Glutamatergic neuron (in vitro differentiated cells): ENCODE data around the gene ENHO. TPM values are rescaled to one million over a fixed set of nuclear protein-coding genes. Genes with fewer than 3 reads are reported as not detected.
A peak's percentile ranks its signal among the peaks of the same experiment; 100 is the strongest.
"Not testable (repeated sequence)": the region's sequence is repeated elsewhere in the genome, so short reads cannot be mapped to it uniquely, and the experiment has no call there.

Experiments used
- DNase-seq: peaks from one replicate; pipeline ENCODE4 v3.0.0; 2022
- H3K27ac Mint-ChIP-seq: one replicate; pipeline ENCODE4 v1.8.0; 2020; ENCODE audit warnings: mild to moderate bottlenecking, mixed read lengths, inconsistent platforms; ENCODE audit not compliant: unreplicated experiment
- H3K27me3 Mint-ChIP-seq: one replicate; pipeline ENCODE4 v1.8.0; 2020; ENCODE audit warnings: mild to moderate bottlenecking, moderate library complexity, mixed read lengths, inconsistent platforms; ENCODE audit not compliant: unreplicated experiment
- H3K36me3 Mint-ChIP-seq: one replicate; pipeline ENCODE4 v1.8.0; 2020; ENCODE audit warnings: mild to moderate bottlenecking, mixed read lengths, inconsistent platforms; ENCODE audit not compliant: unreplicated experiment
- H3K4me1 Mint-ChIP-seq: one replicate; pipeline ENCODE4 v1.8.0; 2020; ENCODE audit warnings: mild to moderate bottlenecking, low read depth, mixed read lengths, inconsistent platforms; ENCODE audit not compliant: unreplicated experiment
- H3K4me3 Mint-ChIP-seq: one replicate; pipeline ENCODE4 v1.8.0; 2020; ENCODE audit warnings: mild to moderate bottlenecking, mixed read lengths, inconsistent platforms; ENCODE audit not compliant: unreplicated experiment
- H3K9me3 Mint-ChIP-seq: one replicate; pipeline ENCODE4 v1.8.0; 2020; ENCODE audit warnings: mild to moderate bottlenecking, moderate library complexity, mixed read lengths, inconsistent platforms; ENCODE audit not compliant: unreplicated experiment
- total RNA-seq: library from RNA; stranded (reverse); fragmentation: NEBNext Ultra II Directional; extraction: Animal tissue kit (Norgen Biotek cat#: 25700); gene quantifications from one replicate; pipeline ENCODE4 v1.2.1, GENCODE V29; 2021; ENCODE audit not compliant: unreplicated experiment
- TF ChIP-seq, protein P1 (sequence below): fragments of 200-600 bp; sonication (generic); IDR thresholded peaks from one replicate; pipeline ENCODE4 v1.5.0; 2021; ENCODE audit not compliant: partially characterized antibody, unreplicated experiment

ENHO gene
- total RNA-seq, 1 donor from 2014 or later = 11.5 TPM

DNA sequence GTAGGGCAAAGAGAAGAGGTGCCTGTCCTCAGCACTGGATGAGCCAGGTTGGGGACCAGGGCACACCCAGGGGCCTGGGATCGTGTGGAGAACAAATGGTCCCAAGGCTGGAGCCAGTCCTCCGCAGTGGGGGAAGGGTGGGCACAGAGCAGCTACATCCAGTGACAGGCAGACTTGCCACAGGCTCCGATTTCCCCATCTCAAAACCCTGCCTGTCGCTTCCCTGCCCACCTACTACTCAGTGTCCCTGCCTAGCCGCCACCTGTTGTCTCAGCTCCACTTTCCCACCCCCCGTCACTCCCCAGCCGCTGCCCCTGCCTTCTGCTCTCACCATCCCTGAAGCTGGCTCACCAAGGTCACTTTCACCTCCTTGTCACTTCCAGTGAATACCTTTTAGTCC lies 13.9 kb upstream of the ENHO start:
- Mint-ChIP-seq H3K27ac (no peak overlapping the region), H3K4me3 (no peak overlapping the region), H3K27me3 (peaks cover 8% of the 10 kb centered on the region), H3K36me3 (no peaks in the 10 kb centered on the region), H3K9me3 (no peaks in the 10 kb centered on the region), H3K4me1 (no peaks in the 10 kb centered on the region)
- DNase-seq = no peak
- TF ChIP-seq, protein P1, sequence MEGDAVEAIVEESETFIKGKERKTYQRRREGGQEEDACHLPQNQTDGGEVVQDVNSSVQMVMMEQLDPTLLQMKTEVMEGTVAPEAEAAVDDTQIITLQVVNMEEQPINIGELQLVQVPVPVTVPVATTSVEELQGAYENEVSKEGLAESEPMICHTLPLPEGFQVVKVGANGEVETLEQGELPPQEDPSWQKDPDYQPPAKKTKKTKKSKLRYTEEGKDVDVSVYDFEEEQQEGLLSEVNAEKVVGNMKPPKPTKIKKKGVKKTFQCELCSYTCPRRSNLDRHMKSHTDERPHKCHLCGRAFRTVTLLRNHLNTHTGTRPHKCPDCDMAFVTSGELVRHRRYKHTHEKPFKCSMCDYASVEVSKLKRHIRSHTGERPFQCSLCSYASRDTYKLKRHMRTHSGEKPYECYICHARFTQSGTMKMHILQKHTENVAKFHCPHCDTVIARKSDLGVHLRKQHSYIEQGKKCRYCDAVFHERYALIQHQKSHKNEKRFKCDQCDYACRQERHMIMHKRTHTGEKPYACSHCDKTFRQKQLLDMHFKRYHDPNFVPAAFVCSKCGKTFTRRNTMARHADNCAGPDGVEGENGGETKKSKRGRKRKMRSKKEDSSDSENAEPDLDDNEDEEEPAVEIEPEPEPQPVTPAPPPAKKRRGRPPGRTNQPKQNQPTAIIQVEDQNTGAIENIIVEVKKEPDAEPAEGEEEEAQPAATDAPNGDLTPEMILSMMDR = no peak

DNA sequence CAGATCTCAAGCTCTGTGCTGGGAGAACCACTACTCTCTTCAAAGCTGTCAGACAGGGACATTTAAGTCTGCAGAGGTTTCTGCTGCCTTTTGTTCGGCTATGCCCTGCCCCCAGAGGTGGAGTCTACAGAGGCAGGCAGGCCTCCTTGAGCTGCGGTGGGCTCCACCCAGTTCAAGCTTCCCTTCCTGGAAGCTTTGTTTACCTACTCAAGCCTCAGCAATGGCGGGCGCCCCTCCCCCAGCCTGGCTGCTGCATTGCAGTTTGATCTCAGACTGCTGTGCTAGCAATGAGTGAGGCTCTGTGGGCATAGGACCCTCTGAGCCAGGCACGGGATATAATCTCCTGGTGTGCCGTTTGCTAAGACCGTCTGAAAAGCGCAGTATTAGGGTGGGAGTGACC lies 9.3 kb upstream of the ENHO start:
- not testable (repeated sequence) for H3K9me3 Mint-ChIP-seq, H3K36me3 Mint-ChIP-seq, H3K27ac Mint-ChIP-seq, DNase-seq, H3K4me1 Mint-ChIP-seq, H3K4me3 Mint-ChIP-seq
- peaks cover 10% of the 10 kb centered on the region for H3K27me3 Mint-ChIP-seq

DNA sequence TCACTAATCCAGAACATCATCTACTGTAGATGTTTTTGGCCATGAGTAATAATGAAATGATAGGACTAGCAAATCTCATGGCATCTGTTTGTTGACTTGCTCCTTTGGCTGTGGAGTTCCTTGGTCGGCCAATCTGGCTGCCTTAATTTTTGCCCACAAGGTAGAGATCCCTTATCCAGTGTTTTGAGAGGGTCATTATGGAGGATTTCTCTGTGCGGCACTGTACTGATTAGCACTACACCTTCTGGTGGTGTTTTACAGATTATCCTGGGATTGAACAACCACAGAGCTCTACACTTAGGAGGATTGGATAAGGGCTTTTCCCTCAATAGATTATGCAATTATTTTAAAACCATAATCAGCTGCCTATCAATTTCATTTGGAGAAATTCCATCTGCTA lies 3.2 kb upstream of the ENHO start:
- H3K4me1 Mint-ChIP-seq = peaks cover 4% of the 10 kb centered on the region
- no peak overlapping the region for H3K27ac Mint-ChIP-seq
- TF ChIP-seq, protein P1 = no peak
- no peak for DNase-seq
- H3K4me3 Mint-ChIP-seq = no peak overlapping the region
- peaks cover 9% of the 10 kb centered on the region for H3K9me3 Mint-ChIP-seq
- peaks cover 9% of the 10 kb centered on the region for H3K27me3 Mint-ChIP-seq
- peaks cover 5% of the 10 kb centered on the region for H3K36me3 Mint-ChIP-seq

DNA sequence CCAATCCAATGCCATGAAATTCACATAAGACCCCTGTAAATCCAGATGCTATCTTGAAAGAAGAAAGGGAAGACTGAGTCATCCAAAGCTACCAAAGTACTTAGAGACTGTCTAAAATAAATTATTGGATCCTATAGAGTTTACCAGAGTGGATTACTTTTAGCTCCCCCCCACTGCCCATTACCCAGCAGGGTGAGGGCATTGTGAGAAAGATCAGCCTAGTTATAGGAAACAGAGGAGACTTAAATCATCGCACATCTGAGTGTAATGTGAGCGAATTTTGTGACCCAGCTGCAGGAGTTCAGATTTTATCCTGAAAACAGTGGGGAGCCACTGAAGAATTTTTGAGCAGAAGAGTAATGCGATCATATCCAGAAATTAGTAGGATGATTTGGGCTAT lies 1.6 kb upstream of the ENHO start:
- Mint-ChIP-seq H3K36me3 (peaks cover 5% of the 10 kb centered on the region), H3K9me3 (peaks cover 7% of the 10 kb centered on the region), H3K27ac (no peak overlapping the region), H3K27me3 (peaks cover 9% of the 10 kb centered on the region), H3K4me1 (peaks cover 4% of the 10 kb centered on the region), H3K4me3 (no peak overlapping the region)
- no peak for DNase-seq
- TF ChIP-seq, protein P1 = no peak

DNA sequence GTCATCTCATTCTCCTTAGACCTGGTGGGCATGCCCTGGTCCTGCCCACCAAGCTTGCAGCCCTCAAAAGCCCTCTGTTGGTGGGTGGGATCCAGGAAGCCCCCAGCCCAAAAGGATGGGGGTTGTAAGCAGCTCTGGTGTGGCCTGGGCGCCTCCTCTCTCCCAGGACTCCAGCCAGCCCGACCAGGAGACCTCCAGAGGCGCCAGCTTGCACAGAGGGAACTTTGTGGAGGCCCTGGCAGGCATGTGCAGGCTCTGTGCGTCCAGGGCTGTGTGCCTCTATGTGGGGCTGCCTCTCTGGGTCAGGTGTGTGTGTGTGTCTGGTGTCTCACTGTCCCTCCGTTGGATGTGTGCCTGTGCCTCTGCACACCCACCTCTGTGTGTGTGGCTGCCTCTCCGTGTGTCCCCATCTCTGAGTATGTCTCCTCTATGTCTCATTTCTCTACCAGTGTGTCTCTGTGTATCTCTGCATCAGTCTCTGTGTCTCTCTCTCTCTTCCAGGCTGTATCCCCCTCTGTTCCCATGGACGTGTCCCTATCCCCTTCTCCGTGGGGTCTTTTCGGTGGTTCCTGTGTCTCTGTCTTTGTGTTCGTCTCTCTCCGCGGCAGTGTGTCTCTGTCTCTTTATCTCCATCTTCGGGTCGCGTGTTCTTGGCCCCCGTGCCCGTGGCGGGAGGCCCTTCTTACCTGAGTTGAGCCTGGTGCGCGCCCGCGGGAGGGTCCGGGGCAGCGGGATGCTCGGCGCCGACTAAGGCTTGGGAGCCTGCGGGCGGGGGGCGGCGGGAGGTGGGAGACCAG lies 501 bp downstream of the ENHO start:
- no peak for DNase-seq
- peaks cover 5% of the 10 kb centered on the region for H3K4me1 Mint-ChIP-seq
- TF ChIP-seq, protein P1 = no peak
- H3K27me3 Mint-ChIP-seq = peaks cover 6% of the 10 kb centered on the region
- H3K9me3 Mint-ChIP-seq = peaks cover 7% of the 10 kb centered on the region
- peak overlapping the region; percentile 83 for H3K27ac Mint-ChIP-seq
- H3K4me3 Mint-ChIP-seq = peak overlapping the region; percentile 95
- H3K36me3 Mint-ChIP-seq = peaks cover 5% of the 10 kb centered on the region
